NCI-H82 treated with DMSO at 0.1 percent for 48 hours (cell line): Measurements from ENCODE around the gene AK5.

Source experiments
- DNase-seq: peaks from one replicate; lab custom pipeline; 2025; ENCODE audit not compliant: unreplicated experiment; lab: John Stamatoyannopoulos, UW

AK5 gene

GRCh38 chr1:77579547-77579946, 297.7 kb downstream of the AK5 start:
- DNase-seq, result no peak

GRCh38 chr1:77582905-77583304, 301.1 kb downstream of the AK5 start:
- no peak for DNase-seq

- no peak for DNase-seq
Measured at GRCh38 chr1:77583483-77583882, 301.7 kb downstream of the AK5 start.

GRCh38 chr1:77584884-77585283, 303.1 kb downstream of the AK5 start:
- no peak for DNase-seq

- no peak for DNase-seq
Measured at GRCh38 chr1:77585610-77586314, 303.9 kb downstream of the AK5 start.

- no peak for DNase-seq
Measured at GRCh38 chr1:77589231-77589630, 307.4 kb downstream of the AK5 start.

- DNase-seq, result no peak
Measured at GRCh38 chr1:77590651-77591050, 308.8 kb downstream of the AK5 start.

GRCh38 chr1:77592906-77593305, 311.1 kb downstream of the AK5 start:
- no peak for DNase-seq

- no peak for DNase-seq
Measured at GRCh38 chr1:77594366-77595112, 312.7 kb downstream of the AK5 start.

GRCh38 chr1:77597310-77597709, 315.5 kb downstream of the AK5 start:
- no peak for DNase-seq

GRCh38 chr1:77605246-77606026, 323.6 kb downstream of the AK5 start:
- no peak for DNase-seq

- DNase-seq, result no peak
Measured at GRCh38 chr1:77608893-77609292, 327.1 kb downstream of the AK5 start.
